ENCODE results near the gene PCDHGB2. TPM values are rescaled to one million over a fixed set of nuclear protein-coding genes. Genes with fewer than 3 reads are reported as not detected.

Gene PCDHGB2
- total RNA-seq, 1 experiment from 2014 or later: 4.1 TPM

DNA sequence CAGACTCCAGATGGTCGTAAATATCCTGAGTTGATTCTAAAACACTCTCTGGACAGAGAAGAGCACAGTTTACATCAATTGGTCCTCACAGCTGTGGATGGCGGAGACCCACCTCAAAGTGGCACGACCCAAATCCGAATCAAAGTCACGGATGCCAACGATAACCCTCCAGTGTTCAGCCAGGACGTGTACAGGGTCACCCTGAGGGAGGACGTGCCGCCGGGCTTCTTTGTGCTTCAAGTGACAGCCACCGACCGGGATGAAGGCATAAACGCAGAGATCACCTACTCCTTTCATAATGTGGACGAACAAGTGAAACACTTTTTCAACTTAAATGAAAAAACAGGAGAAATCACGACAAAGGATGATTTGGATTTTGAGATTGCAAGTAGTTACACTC is 891 bp downstream of the PCDHGB2 start:
- ChIA-PET CTCF (interaction anchor here (0.7 to 1.6 kb wide), 24 partner anchors 9 to 207 kb away, joined by 3 to 16 read pairs (median 5); partner anchors contain the start of genes PCDHB14, PCDHB15, PCDHB16 and PCDHGA1), POLR2A (no interaction called here)
- Mint-ChIP-seq H3K27me3 (ENCODE audit: low read depth) (peaks cover 18% of the 10 kb centered on the region), H3K36me3 (peaks cover 68% of the 10 kb centered on the region), H3K9me3 (peaks cover 64% of the 10 kb centered on the region), H3K27ac (no peak overlapping the region), H3K4me3 (no peak overlapping the region), H3K4me1 (peaks cover 27% of the 10 kb centered on the region)
- DNase-seq (ENCODE audit: low spot score) (no peak), ATAC-seq (no peak)
- TF ChIP-seq, protein P1, sequence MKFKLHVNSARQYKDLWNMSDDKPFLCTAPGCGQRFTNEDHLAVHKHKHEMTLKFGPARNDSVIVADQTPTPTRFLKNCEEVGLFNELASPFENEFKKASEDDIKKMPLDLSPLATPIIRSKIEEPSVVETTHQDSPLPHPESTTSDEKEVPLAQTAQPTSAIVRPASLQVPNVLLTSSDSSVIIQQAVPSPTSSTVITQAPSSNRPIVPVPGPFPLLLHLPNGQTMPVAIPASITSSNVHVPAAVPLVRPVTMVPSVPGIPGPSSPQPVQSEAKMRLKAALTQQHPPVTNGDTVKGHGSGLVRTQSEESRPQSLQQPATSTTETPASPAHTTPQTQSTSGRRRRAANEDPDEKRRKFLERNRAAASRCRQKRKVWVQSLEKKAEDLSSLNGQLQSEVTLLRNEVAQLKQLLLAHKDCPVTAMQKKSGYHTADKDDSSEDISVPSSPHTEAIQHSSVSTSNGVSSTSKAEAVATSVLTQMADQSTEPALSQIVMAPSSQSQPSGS (CRISPR knock-in tag; IDR thresholded peaks at IDR 0.05; ENCODE audit: borderline replicate concordance, low read depth): no peak
- no peak for TF ChIP-seq GABPB1 (CRISPR knock-in tag; IDR thresholded peaks at IDR 0.05)
- TF ChIP-seq RORB (CRISPR knock-in tag; IDR thresholded peaks at IDR 0.05): no peak
- TF ChIP-seq, protein P2, sequence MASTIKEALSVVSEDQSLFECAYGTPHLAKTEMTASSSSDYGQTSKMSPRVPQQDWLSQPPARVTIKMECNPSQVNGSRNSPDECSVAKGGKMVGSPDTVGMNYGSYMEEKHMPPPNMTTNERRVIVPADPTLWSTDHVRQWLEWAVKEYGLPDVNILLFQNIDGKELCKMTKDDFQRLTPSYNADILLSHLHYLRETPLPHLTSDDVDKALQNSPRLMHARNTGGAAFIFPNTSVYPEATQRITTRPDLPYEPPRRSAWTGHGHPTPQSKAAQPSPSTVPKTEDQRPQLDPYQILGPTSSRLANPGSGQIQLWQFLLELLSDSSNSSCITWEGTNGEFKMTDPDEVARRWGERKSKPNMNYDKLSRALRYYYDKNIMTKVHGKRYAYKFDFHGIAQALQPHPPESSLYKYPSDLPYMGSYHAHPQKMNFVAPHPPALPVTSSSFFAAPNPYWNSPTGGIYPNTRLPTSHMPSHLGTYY (CRISPR knock-in tag; IDR thresholded peaks at IDR 0.05): no peak
- TF ChIP-seq, protein P3, sequence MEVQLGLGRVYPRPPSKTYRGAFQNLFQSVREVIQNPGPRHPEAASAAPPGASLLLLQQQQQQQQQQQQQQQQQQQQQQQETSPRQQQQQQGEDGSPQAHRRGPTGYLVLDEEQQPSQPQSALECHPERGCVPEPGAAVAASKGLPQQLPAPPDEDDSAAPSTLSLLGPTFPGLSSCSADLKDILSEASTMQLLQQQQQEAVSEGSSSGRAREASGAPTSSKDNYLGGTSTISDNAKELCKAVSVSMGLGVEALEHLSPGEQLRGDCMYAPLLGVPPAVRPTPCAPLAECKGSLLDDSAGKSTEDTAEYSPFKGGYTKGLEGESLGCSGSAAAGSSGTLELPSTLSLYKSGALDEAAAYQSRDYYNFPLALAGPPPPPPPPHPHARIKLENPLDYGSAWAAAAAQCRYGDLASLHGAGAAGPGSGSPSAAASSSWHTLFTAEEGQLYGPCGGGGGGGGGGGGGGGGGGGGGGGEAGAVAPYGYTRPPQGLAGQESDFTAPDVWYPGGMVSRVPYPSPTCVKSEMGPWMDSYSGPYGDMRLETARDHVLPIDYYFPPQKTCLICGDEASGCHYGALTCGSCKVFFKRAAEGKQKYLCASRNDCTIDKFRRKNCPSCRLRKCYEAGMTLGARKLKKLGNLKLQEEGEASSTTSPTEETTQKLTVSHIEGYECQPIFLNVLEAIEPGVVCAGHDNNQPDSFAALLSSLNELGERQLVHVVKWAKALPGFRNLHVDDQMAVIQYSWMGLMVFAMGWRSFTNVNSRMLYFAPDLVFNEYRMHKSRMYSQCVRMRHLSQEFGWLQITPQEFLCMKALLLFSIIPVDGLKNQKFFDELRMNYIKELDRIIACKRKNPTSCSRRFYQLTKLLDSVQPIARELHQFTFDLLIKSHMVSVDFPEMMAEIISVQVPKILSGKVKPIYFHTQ (CRISPR knock-in tag; IDR thresholded peaks at IDR 0.05): no peak
- TF ChIP-seq SOX15 (CRISPR knock-in tag; IDR thresholded peaks at IDR 0.05): no peak
- TF ChIP-seq TCF7 (CRISPR knock-in tag; IDR thresholded peaks at IDR 0.05; ENCODE audit: low read depth): no peak
- TF ChIP-seq ATF1 (CRISPR knock-in tag; IDR thresholded peaks at IDR 0.05): no peak
- TF ChIP-seq SMAD4 (CRISPR knock-in tag; IDR thresholded peaks at IDR 0.05): no peak
- TF ChIP-seq, protein P4, sequence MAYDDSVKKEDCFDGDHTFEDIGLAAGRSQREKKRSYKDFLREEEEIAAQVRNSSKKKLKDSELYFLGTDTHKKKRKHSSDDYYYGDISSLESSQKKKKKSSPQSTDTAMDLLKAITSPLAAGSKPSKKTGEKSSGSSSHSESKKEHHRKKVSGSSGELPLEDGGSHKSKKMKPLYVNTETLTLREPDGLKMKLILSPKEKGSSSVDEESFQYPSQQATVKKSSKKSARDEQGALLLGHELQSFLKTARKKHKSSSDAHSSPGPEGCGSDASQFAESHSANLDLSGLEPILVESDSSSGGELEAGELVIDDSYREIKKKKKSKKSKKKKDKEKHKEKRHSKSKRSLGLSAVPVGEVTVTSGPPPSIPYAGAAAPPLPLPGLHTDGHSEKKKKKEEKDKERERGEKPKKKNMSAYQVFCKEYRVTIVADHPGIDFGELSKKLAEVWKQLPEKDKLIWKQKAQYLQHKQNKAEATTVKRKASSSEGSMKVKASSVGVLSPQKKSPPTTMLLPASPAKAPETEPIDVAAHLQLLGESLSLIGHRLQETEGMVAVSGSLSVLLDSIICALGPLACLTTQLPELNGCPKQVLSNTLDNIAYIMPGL (CRISPR knock-in tag; IDR thresholded peaks at IDR 0.05): no peak
- TF ChIP-seq, protein P5, sequence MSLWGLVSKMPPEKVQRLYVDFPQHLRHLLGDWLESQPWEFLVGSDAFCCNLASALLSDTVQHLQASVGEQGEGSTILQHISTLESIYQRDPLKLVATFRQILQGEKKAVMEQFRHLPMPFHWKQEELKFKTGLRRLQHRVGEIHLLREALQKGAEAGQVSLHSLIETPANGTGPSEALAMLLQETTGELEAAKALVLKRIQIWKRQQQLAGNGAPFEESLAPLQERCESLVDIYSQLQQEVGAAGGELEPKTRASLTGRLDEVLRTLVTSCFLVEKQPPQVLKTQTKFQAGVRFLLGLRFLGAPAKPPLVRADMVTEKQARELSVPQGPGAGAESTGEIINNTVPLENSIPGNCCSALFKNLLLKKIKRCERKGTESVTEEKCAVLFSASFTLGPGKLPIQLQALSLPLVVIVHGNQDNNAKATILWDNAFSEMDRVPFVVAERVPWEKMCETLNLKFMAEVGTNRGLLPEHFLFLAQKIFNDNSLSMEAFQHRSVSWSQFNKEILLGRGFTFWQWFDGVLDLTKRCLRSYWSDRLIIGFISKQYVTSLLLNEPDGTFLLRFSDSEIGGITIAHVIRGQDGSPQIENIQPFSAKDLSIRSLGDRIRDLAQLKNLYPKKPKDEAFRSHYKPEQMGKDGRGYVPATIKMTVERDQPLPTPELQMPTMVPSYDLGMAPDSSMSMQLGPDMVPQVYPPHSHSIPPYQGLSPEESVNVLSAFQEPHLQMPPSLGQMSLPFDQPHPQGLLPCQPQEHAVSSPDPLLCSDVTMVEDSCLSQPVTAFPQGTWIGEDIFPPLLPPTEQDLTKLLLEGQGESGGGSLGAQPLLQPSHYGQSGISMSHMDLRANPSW (CRISPR knock-in tag; conservative IDR thresholded peaks at IDR 0.05; ENCODE audit: low read depth): no peak
- TF ChIP-seq, protein P6, sequence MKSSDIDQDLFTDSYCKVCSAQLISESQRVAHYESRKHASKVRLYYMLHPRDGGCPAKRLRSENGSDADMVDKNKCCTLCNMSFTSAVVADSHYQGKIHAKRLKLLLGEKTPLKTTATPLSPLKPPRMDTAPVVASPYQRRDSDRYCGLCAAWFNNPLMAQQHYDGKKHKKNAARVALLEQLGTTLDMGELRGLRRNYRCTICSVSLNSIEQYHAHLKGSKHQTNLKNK (CRISPR knock-in tag; IDR thresholded peaks at IDR 0.05): no peak
- TF ChIP-seq NFE2L1 (CRISPR knock-in tag; IDR thresholded peaks at IDR 0.05): no peak
- no peak for TF ChIP-seq IRF2 (CRISPR knock-in tag; IDR thresholded peaks at IDR 0.05; ENCODE audit: borderline replicate concordance, low read depth)

DNA sequence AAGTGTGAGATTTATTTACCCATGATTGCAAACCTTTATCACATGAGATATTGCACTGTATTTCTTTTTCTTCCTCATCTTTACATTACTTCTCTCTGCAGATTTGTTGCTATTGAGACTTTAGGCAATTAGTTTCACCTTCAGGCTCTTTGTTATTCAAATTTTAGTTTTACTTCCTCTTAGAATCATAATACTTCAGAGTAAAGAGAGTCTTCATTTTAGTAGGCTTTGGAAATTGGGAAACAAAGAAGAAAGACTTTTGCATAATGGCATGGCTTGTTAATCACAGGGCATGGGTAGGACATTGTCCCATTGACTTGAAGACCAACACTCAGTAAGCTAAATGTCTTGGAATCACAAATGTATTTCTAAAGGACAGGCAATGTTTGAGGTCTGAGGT is 2.9 kb downstream of the PCDHGB2 start:
- no peak for ATAC-seq
- peaks cover 65% of the 10 kb centered on the region for H3K36me3 Mint-ChIP-seq
- ChIA-PET CTCF (interaction anchor here (0.8 to 1.3 kb wide), 5 partner anchors 25 to 201 kb away, joined by 3 to 5 read pairs (median 3); partner anchors contain the start of genes PCDHB14, PCDHB15 and PCDHGB4), POLR2A (no interaction called here)
- H3K27ac Mint-ChIP-seq: no peak overlapping the region
- no peak for DNase-seq (ENCODE audit: low spot score)
- H3K4me3 Mint-ChIP-seq: peak overlapping the region; percentile 2; the same call in 1 of the 2 replicates
- H3K27me3 Mint-ChIP-seq (ENCODE audit: low read depth): peaks cover 21% of the 10 kb centered on the region
- H3K4me1 Mint-ChIP-seq: peaks cover 27% of the 10 kb centered on the region
- peaks cover 60% of the 10 kb centered on the region for H3K9me3 Mint-ChIP-seq
- TF ChIP-seq, protein P7, sequence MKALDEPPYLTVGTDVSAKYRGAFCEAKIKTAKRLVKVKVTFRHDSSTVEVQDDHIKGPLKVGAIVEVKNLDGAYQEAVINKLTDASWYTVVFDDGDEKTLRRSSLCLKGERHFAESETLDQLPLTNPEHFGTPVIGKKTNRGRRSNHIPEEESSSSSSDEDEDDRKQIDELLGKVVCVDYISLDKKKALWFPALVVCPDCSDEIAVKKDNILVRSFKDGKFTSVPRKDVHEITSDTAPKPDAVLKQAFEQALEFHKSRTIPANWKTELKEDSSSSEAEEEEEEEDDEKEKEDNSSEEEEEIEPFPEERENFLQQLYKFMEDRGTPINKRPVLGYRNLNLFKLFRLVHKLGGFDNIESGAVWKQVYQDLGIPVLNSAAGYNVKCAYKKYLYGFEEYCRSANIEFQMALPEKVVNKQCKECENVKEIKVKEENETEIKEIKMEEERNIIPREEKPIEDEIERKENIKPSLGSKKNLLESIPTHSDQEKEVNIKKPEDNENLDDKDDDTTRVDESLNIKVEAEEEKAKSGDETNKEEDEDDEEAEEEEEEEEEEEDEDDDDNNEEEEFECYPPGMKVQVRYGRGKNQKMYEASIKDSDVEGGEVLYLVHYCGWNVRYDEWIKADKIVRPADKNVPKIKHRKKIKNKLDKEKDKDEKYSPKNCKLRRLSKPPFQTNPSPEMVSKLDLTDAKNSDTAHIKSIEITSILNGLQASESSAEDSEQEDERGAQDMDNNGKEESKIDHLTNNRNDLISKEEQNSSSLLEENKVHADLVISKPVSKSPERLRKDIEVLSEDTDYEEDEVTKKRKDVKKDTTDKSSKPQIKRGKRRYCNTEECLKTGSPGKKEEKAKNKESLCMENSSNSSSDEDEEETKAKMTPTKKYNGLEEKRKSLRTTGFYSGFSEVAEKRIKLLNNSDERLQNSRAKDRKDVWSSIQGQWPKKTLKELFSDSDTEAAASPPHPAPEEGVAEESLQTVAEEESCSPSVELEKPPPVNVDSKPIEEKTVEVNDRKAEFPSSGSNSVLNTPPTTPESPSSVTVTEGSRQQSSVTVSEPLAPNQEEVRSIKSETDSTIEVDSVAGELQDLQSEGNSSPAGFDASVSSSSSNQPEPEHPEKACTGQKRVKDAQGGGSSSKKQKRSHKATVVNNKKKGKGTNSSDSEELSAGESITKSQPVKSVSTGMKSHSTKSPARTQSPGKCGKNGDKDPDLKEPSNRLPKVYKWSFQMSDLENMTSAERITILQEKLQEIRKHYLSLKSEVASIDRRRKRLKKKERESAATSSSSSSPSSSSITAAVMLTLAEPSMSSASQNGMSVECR (CRISPR knock-in tag; IDR thresholded peaks at IDR 0.05; ENCODE audit: borderline replicate concordance): no peak
- TF ChIP-seq, protein P8, sequence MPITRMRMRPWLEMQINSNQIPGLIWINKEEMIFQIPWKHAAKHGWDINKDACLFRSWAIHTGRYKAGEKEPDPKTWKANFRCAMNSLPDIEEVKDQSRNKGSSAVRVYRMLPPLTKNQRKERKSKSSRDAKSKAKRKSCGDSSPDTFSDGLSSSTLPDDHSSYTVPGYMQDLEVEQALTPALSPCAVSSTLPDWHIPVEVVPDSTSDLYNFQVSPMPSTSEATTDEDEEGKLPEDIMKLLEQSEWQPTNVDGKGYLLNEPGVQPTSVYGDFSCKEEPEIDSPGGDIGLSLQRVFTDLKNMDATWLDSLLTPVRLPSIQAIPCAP (CRISPR knock-in tag; IDR thresholded peaks at IDR 0.05): no peak
- TF ChIP-seq, protein P9, sequence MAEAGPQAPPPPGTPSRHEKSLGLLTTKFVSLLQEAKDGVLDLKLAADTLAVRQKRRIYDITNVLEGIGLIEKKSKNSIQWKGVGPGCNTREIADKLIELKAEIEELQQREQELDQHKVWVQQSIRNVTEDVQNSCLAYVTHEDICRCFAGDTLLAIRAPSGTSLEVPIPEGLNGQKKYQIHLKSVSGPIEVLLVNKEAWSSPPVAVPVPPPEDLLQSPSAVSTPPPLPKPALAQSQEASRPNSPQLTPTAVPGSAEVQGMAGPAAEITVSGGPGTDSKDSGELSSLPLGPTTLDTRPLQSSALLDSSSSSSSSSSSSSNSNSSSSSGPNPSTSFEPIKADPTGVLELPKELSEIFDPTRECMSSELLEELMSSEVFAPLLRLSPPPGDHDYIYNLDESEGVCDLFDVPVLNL (CRISPR knock-in tag; IDR thresholded peaks at IDR 0.05; ENCODE audit: borderline replicate concordance, low read depth): no peak
- no peak for TF ChIP-seq ZNF671 (CRISPR knock-in tag; IDR thresholded peaks at IDR 0.05)

Measured in WTC11 (cell line).